MM.1S (cell line): ENCODE measurements around the gene ATG101.

Experiments
- CTCF ChIP-seq: fragments of 300-600 bp; sonication (generic); IDR thresholded peaks from 2 replicates; pipeline ENCODE4 v1.5.1; 2016; ENCODE audit warnings: antibody characterized with exemption, low read length, mixed read lengths
- EZH2 ChIP-seq: fragments of 300-600 bp; sonication (generic); optimal IDR thresholded peaks from 2 replicates; pipeline ENCODE3; 2017; ENCODE audit warnings: low read depth, mild to moderate bottlenecking, antibody characterized with exemption, low read length, mixed read lengths
- EZH2phosphoT487 ChIP-seq: fragments of 300-600 bp; sonication (generic); IDR thresholded peaks from 2 replicates; pipeline ENCODE4 v1.6.1; 2018; ENCODE audit warnings: antibody characterized with exemption, low read length

- no peak for TF ChIP-seq CTCF
- no peak for TF ChIP-seq EZH2phosphoT487
- TF ChIP-seq EZH2 = no peak
These were observed 25.3 kb upstream of the ATG101 start for GRCh38 chr12:52044292-52044983.
